C4-2B (cell line): ENCODE results near the gene VPREB1.

Experiments used
- ZFX ChIP-seq: fragments of 450-650 bp; IDR thresholded peaks from 2 replicates; pipeline ENCODE4 v1.6.1; 2017
- TF ChIP-seq, protein P1 (sequence below): fragments of 450-650 bp; conservative IDR thresholded peaks from 2 replicates; pipeline ENCODE4 v1.5.1; 2017; ENCODE audit warnings: mild to moderate bottlenecking

GRCh38 chr22:22195265-22196017, 49.1 kb upstream of the VPREB1 start:
- TF ChIP-seq, protein P1, sequence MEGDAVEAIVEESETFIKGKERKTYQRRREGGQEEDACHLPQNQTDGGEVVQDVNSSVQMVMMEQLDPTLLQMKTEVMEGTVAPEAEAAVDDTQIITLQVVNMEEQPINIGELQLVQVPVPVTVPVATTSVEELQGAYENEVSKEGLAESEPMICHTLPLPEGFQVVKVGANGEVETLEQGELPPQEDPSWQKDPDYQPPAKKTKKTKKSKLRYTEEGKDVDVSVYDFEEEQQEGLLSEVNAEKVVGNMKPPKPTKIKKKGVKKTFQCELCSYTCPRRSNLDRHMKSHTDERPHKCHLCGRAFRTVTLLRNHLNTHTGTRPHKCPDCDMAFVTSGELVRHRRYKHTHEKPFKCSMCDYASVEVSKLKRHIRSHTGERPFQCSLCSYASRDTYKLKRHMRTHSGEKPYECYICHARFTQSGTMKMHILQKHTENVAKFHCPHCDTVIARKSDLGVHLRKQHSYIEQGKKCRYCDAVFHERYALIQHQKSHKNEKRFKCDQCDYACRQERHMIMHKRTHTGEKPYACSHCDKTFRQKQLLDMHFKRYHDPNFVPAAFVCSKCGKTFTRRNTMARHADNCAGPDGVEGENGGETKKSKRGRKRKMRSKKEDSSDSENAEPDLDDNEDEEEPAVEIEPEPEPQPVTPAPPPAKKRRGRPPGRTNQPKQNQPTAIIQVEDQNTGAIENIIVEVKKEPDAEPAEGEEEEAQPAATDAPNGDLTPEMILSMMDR = peak; percentile 96
- TF ChIP-seq ZFX = no peak
